Fibroblast of pulmonary artery (primary cell): ENCODE measurements around the gene PHF14.

Experiments
- DNase-seq: peaks from one replicate; pipeline ENCODE4 v3.0.0-alpha.2; 2010; ENCODE audit warnings: low read depth
- H3K4me3 ChIP-seq: replicated peaks from 2 replicates; pipeline ENCODE4 v1.5.1; 2011; ENCODE audit warnings: low read depth, mild to moderate bottlenecking, control low read depth, low read length, moderate library complexity
- CTCF ChIP-seq: IDR thresholded peaks from 2 replicates; pipeline ENCODE4 v1.5.1; 2011; ENCODE audit warnings: mild to moderate bottlenecking, control low read depth, low read length, inconsistent platforms; ENCODE audit errors: missing control alignments

Gene PHF14

GRCh38 chr7:11054033-11054432, 80.4 kb downstream of the PHF14 start:
- TF ChIP-seq CTCF: no peak
- no peak overlapping the region for H3K4me3 ChIP-seq
- no peak for DNase-seq

- DNase-seq: peak; percentile 7
- no peak overlapping the region for H3K4me3 ChIP-seq
- no peak for TF ChIP-seq CTCF
Measured at GRCh38 chr7:11060893-11061292, 87.2 kb downstream of the PHF14 start.

GRCh38 chr7:11062110-11062509, 88.4 kb downstream of the PHF14 start:
- no peak for TF ChIP-seq CTCF
- H3K4me3 ChIP-seq: no peak overlapping the region
- DNase-seq: no peak

- no peak for DNase-seq
- H3K4me3 ChIP-seq: no peak overlapping the region
- no peak for TF ChIP-seq CTCF
Measured at GRCh38 chr7:11069591-11069990, 95.9 kb downstream of the PHF14 start.

GRCh38 chr7:11077816-11078215, 104.1 kb downstream of the PHF14 start:
- TF ChIP-seq CTCF: no peak
- H3K4me3 ChIP-seq: no peak overlapping the region
- DNase-seq: no peak

- no peak overlapping the region for H3K4me3 ChIP-seq
- TF ChIP-seq CTCF: no peak
- no peak for DNase-seq
Measured at GRCh38 chr7:11078247-11078834, 104.7 kb downstream of the PHF14 start.

GRCh38 chr7:11079907-11080306, 106.2 kb downstream of the PHF14 start:
- DNase-seq: no peak
- no peak overlapping the region for H3K4me3 ChIP-seq
- no peak for TF ChIP-seq CTCF
